Measurements from ENCODE around the gene TMEM270.

DNA sequence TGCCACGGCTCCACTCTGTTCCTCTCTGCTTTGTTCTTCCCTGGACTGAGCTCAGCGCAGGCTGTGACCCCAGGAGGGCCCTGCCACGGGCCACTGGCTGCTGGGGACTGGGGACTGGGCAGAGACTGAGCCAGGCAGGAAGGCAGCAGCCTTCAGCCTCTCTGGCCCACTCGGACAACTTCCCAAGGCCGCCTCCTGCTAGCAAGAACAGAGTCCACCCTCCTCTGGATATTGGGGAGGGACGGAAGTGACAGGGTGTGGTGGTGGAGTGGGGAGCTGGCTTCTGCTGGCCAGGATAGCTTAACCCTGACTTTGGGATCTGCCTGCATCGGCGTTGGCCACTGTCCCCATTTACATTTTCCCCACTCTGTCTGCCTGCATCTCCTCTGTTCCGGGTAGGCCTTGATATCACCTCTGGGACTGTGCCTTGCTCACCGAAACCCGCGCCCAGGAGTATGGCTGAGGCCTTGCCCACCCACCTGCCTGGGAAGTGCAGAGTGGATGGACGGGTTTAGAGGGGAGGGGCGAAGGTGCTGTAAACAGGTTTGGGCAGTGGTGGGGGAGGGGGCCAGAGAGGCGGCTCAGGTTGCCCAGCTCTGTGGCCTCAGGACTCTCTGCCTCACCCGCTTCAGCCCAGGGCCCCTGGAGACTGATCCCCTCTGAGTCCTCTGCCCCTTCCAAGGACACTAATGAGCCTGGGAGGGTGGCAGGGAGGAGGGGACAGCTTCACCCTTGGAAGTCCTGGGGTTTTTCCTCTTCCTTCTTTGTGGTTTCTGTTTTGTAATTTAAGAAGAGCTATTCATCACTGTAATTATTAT is 28.9 kb upstream of the TMEM270 start:
- TF ChIP-seq, protein P1, sequence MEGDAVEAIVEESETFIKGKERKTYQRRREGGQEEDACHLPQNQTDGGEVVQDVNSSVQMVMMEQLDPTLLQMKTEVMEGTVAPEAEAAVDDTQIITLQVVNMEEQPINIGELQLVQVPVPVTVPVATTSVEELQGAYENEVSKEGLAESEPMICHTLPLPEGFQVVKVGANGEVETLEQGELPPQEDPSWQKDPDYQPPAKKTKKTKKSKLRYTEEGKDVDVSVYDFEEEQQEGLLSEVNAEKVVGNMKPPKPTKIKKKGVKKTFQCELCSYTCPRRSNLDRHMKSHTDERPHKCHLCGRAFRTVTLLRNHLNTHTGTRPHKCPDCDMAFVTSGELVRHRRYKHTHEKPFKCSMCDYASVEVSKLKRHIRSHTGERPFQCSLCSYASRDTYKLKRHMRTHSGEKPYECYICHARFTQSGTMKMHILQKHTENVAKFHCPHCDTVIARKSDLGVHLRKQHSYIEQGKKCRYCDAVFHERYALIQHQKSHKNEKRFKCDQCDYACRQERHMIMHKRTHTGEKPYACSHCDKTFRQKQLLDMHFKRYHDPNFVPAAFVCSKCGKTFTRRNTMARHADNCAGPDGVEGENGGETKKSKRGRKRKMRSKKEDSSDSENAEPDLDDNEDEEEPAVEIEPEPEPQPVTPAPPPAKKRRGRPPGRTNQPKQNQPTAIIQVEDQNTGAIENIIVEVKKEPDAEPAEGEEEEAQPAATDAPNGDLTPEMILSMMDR (IDR thresholded peaks at IDR 0.05; ENCODE audit: low read length) = no peak
- TF ChIP-seq EZH2 (IDR thresholded peaks at IDR 0.05; ENCODE audit: borderline replicate concordance, low read length) = no peak
